ENCODE measurements around the gene FTO. TPM values are rescaled to one million over a fixed set of nuclear protein-coding genes. Genes with fewer than 3 reads are reported as not detected.

The FTO gene
- total and polyA plus RNA-seq, 4 donors = 12.2 to 145 (median 57.7) TPM

DNA sequence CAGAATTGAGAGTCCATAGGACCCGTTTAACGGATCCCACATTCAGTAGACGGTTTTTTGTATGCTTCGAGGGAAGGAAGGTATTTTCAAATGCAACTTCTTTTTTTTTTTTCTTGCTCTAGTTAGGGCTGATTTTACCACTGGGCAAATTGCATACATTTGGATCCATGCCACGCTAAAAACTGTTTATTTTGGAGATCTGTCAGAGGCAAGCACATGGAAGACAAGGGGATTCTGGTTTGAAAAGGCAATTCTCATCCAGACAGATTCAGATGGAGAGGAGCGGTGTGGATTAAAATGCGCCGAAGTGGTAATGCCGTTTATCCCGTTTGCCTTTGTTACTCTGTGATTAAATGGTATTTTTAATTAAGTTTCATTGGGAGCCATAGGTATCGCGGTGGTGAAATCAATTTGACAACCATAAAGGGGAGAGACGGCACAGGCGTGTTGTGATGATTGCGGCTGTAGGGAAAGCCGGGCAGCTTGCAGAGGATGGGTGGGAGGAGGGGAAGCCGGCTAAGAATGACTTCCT lies 412.2 kb downstream of the FTO start:
- WGBS, 2 donors = 79 to 87% methylated on average over 17 of the region's 17 CpGs
- Histone ChIP-seq H3K27me3 (ENCODE audit: control insufficient read depth in 3 of 3, insufficient read depth in 3 of 3, low read length in 2 of 3) (no peaks in the 10 kb centered on the region), H3K36me3 (ENCODE audit: control insufficient read depth in 4 of 4, insufficient read depth in 4 of 4, low read length in 4 of 4) (peaks cover 7 to 17% (median 11%) of the 10 kb centered on the region in 4 donors), H3K27ac (ENCODE audit: low read depth in 1 of 2, low read length in 1 of 2) (no peak overlapping the region), H3K9ac (ENCODE audit: insufficient read depth in 1 of 2, low read length in 2 of 2) (no peak overlapping the region), H3K4me1 (ENCODE audit: control insufficient read depth in 5 of 5, insufficient read depth in 5 of 5, low read length in 5 of 5) (peaks cover 0 to 4% (median 0%) of the 10 kb centered on the region in 5 donors), H3K4me3 (no peak overlapping the region), H3K9me3 (ENCODE audit: control insufficient read depth in 4 of 4, insufficient read depth in 3 of 4, low read length in 3 of 4) (no peaks in the 10 kb centered on the region)
- DNase-seq (peak in 2 of 3 donors; percentile 67 to 68), ATAC-seq (ENCODE audit: insufficient read depth, low FRiP score) (no peak)
- TF ChIP-seq, protein P1, sequence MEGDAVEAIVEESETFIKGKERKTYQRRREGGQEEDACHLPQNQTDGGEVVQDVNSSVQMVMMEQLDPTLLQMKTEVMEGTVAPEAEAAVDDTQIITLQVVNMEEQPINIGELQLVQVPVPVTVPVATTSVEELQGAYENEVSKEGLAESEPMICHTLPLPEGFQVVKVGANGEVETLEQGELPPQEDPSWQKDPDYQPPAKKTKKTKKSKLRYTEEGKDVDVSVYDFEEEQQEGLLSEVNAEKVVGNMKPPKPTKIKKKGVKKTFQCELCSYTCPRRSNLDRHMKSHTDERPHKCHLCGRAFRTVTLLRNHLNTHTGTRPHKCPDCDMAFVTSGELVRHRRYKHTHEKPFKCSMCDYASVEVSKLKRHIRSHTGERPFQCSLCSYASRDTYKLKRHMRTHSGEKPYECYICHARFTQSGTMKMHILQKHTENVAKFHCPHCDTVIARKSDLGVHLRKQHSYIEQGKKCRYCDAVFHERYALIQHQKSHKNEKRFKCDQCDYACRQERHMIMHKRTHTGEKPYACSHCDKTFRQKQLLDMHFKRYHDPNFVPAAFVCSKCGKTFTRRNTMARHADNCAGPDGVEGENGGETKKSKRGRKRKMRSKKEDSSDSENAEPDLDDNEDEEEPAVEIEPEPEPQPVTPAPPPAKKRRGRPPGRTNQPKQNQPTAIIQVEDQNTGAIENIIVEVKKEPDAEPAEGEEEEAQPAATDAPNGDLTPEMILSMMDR (IDR thresholded peaks at IDR 0.05; ENCODE audit: control extremely low read depth, extremely low read depth) = no peak

DNA sequence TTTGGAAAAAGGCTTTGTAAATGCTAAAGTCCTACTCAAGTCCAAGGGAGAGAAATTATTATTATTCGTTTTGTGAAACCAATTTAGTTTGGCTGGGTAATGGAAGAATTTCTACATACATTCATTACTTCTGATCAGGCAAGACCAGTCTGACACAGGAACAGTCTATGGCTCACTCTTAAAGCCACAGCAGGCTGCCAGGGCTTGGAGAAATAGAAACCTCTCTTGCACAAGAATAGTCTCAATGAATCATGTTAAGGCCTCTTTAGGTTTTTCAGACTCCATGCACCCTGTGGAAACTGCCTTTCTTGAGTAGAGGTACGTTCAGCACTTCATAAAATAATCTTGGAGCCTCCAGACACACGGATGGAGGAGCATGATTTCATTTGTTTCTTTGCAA lies 414.9 kb downstream of the FTO start:
- Histone ChIP-seq H3K27ac (ENCODE audit: low read depth in 1 of 2, low read length in 1 of 2) (no peak overlapping the region), H3K4me3 (no peak overlapping the region), H3K4me1 (ENCODE audit: control insufficient read depth in 5 of 5, insufficient read depth in 5 of 5, low read length in 5 of 5) (peaks cover 0 to 4% (median 0%) of the 10 kb centered on the region in 5 donors), H3K27me3 (ENCODE audit: control insufficient read depth in 3 of 3, insufficient read depth in 3 of 3, low read length in 2 of 3) (no peaks in the 10 kb centered on the region), H3K9me3 (ENCODE audit: control insufficient read depth in 4 of 4, insufficient read depth in 3 of 4, low read length in 3 of 4) (no peaks in the 10 kb centered on the region), H3K36me3 (ENCODE audit: control insufficient read depth in 4 of 4, insufficient read depth in 4 of 4, low read length in 4 of 4) (peaks cover 0 to 6% (median 0%) of the 10 kb centered on the region in 4 donors), H3K9ac (ENCODE audit: insufficient read depth in 1 of 2, low read length in 2 of 2) (no peak overlapping the region)
- TF ChIP-seq, protein P1 (IDR thresholded peaks at IDR 0.05; ENCODE audit: control extremely low read depth, extremely low read depth) = no peak
- 92 to 94% methylated on average over 3 of the region's 3 CpGs for WGBS, 2 donors
- ATAC-seq (ENCODE audit: insufficient read depth, low FRiP score) (no peak), DNase-seq (no peak)

DNA sequence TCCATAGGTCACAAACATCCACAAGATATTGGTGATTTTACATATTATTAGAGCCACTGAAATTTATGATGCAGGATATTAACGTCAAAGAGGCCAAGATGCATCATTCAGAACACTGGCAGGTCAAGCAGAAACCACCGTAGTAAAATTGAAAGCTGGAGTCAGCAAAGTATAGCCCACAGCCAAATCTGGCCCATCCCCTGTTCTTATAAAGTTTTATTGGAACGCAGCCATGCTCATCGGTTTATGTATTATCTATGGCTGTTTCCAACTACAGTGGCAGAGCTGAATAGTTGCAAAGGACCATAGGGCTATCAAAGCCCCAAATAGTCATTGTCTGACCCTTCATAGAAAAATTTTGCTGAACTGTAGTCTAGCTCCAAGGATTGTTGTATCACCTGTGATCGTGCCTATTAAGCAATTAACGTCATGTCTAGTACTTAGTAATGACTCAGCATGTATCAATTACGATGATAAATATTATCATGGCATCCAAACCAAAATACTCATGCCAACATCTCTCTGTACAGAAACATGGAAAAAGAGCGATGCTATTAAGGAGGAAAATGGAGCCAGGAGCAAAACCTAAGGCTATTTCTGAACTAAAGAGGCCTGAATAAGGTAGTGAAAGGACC lies 417.0 kb downstream of the FTO start:
- Histone ChIP-seq H3K4me3 (no peak overlapping the region), H3K9ac (ENCODE audit: insufficient read depth in 1 of 2, low read length in 2 of 2) (no peak overlapping the region), H3K27me3 (ENCODE audit: control insufficient read depth in 3 of 3, insufficient read depth in 3 of 3, low read length in 2 of 3) (no peaks in the 10 kb centered on the region), H3K27ac (ENCODE audit: low read depth in 1 of 2, low read length in 1 of 2) (no peak overlapping the region), H3K36me3 (ENCODE audit: control insufficient read depth in 4 of 4, insufficient read depth in 4 of 4, low read length in 4 of 4) (peaks cover 0 to 4% (median 0%) of the 10 kb centered on the region in 4 donors), H3K4me1 (ENCODE audit: control insufficient read depth in 5 of 5, insufficient read depth in 5 of 5, low read length in 5 of 5) (peaks cover 0 to 2% (median 0%) of the 10 kb centered on the region in 5 donors), H3K9me3 (ENCODE audit: control insufficient read depth in 4 of 4, insufficient read depth in 3 of 4, low read length in 3 of 4) (no peaks in the 10 kb centered on the region)
- TF ChIP-seq, protein P1 (IDR thresholded peaks at IDR 0.05; ENCODE audit: control extremely low read depth, extremely low read depth) = no peak
- WGBS, 2 donors = 88 to 92% methylated on average over 8 of the region's 8 CpGs
- ATAC-seq (ENCODE audit: insufficient read depth, low FRiP score) = no peak
- no peak for DNase-seq
